ENCODE measurements around the gene APLF. TPM values are rescaled to one million over a fixed set of nuclear protein-coding genes. Genes with fewer than 3 reads are reported as not detected.

Gene APLF
- total RNA-seq, 1 experiment from 2014 or later: 2.4 TPM

DNA sequence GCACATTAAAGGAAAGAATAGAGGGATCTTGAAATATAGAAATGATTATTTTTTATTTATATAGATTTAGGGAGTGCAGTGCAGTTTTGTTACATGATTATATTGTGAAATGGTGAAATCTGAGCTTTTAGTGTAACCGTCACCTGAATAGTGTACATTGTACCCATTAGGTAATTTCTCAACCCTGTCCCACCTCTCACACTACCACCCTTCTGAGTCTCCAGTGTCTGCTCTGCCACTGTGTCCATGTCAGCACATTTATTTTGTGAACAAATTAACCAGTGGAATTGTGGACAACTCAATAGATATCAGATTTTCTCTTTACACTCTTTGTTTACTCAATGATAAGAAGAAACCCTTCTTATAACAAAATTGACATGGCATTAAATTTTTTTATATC, 24.2 kb downstream of the APLF start:
- ATAC-seq (no peak), DNase-seq (no peak)
- CTCF ChIA-PET: no interaction called here
- H3K4me3 ChIP-seq (ENCODE audit: low read length): no peak overlapping the region
- H3K79me2 ChIP-seq (ENCODE audit: low read length): no peaks in the 10 kb centered on the region
- H3K9ac ChIP-seq (ENCODE audit: low read length): no peak overlapping the region
- TF ChIP-seq, protein P1, sequence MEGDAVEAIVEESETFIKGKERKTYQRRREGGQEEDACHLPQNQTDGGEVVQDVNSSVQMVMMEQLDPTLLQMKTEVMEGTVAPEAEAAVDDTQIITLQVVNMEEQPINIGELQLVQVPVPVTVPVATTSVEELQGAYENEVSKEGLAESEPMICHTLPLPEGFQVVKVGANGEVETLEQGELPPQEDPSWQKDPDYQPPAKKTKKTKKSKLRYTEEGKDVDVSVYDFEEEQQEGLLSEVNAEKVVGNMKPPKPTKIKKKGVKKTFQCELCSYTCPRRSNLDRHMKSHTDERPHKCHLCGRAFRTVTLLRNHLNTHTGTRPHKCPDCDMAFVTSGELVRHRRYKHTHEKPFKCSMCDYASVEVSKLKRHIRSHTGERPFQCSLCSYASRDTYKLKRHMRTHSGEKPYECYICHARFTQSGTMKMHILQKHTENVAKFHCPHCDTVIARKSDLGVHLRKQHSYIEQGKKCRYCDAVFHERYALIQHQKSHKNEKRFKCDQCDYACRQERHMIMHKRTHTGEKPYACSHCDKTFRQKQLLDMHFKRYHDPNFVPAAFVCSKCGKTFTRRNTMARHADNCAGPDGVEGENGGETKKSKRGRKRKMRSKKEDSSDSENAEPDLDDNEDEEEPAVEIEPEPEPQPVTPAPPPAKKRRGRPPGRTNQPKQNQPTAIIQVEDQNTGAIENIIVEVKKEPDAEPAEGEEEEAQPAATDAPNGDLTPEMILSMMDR (conservative IDR thresholded peaks at IDR 0.05; ENCODE audit: low read depth, low read length): no peak
- TF ChIP-seq EZH2 (IDR thresholded peaks at IDR 0.05; ENCODE audit: low read length, unreplicated experiment): no peak
- TF ChIP-seq EZH2phosphoT487 (IDR thresholded peaks at IDR 0.05; ENCODE audit: borderline replicate concordance, low read length): no peak
- intact Hi-C loops (cut with micrococcal nuclease): no loop called here
- H3K36me3 ChIP-seq (ENCODE audit: low read depth, low read length): no peaks in the 10 kb centered on the region
- BruUV-seq (replicated peaks): no TSS peak
- H3K27ac ChIP-seq (ENCODE audit: low read length): no peak overlapping the region
- POLR2A ChIA-PET (ENCODE audit: unreplicated experiment): no interaction called here
- no peak overlapping the region for H3K4me2 ChIP-seq (ENCODE audit: low read length)
- no peaks in the 10 kb centered on the region for H3K27me3 ChIP-seq (ENCODE audit: low read length)
- H3K9me2 ChIP-seq (replicated peaks; ENCODE audit: low read length): no peaks in the 10 kb centered on the region
- H3K4me1 ChIP-seq (ENCODE audit: insufficient read depth, low read length): no peaks in the 10 kb centered on the region
- H2AFZ ChIP-seq (ENCODE audit: low read length): no peak overlapping the region
- no peaks in the 10 kb centered on the region for H4K20me1 ChIP-seq (ENCODE audit: low read length)
- no peaks in the 10 kb centered on the region for H3F3A ChIP-seq (ENCODE audit: low read length, unreplicated experiment)
- no peaks in the 10 kb centered on the region for H3K9me3 ChIP-seq (ENCODE audit: low read length)

DNA sequence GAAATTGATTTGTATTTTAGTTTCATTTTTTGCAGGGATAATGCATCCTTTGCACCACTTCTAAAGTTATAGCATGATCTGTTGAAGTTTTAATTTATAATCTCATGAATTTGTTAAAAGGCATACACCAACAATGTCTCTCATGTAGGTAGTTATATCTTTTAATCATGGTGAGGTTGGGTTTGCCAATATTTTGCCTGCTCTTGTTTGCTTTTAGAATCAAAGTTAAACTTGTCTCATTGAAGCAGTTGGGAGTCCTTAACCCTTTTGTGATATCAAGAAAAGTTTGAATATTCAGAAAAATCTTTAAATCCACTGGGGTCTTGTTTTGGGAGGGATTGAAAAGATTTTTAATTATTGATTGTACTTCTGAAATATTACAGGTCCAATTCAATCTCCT, 31.7 kb downstream of the APLF start:
- DNase-seq (no peak), ATAC-seq (no peak)
- H3K79me2 ChIP-seq (ENCODE audit: low read length): no peaks in the 10 kb centered on the region
- intact Hi-C loops (cut with micrococcal nuclease): no loop called here
- H3K4me3 ChIP-seq (ENCODE audit: low read length): no peak overlapping the region
- H4K20me1 ChIP-seq (ENCODE audit: low read length): no peaks in the 10 kb centered on the region
- H3K9me2 ChIP-seq (replicated peaks; ENCODE audit: low read length): no peaks in the 10 kb centered on the region
- POLR2A ChIA-PET (ENCODE audit: unreplicated experiment): no interaction called here
- no peaks in the 10 kb centered on the region for H3K36me3 ChIP-seq (ENCODE audit: low read depth, low read length)
- no peaks in the 10 kb centered on the region for H3K27me3 ChIP-seq (ENCODE audit: low read length)
- no peak overlapping the region for H2AFZ ChIP-seq (ENCODE audit: low read length)
- CTCF ChIA-PET: no interaction called here
- TF ChIP-seq, protein P1 (conservative IDR thresholded peaks at IDR 0.05; ENCODE audit: low read depth, low read length): no peak
- no peak for TF ChIP-seq EZH2phosphoT487 (IDR thresholded peaks at IDR 0.05; ENCODE audit: borderline replicate concordance, low read length)
- TF ChIP-seq EZH2 (IDR thresholded peaks at IDR 0.05; ENCODE audit: low read length, unreplicated experiment): no peak
- H3K9me3 ChIP-seq (ENCODE audit: low read length): no peaks in the 10 kb centered on the region
- H3K4me1 ChIP-seq (ENCODE audit: insufficient read depth, low read length): no peaks in the 10 kb centered on the region
- BruUV-seq (replicated peaks): no TSS peak
- no peaks in the 10 kb centered on the region for H3F3A ChIP-seq (ENCODE audit: low read length, unreplicated experiment)
- no peak overlapping the region for H3K9ac ChIP-seq (ENCODE audit: low read length)
- H3K4me2 ChIP-seq (ENCODE audit: low read length): no peak overlapping the region
- no peak overlapping the region for H3K27ac ChIP-seq (ENCODE audit: low read length)

DNA sequence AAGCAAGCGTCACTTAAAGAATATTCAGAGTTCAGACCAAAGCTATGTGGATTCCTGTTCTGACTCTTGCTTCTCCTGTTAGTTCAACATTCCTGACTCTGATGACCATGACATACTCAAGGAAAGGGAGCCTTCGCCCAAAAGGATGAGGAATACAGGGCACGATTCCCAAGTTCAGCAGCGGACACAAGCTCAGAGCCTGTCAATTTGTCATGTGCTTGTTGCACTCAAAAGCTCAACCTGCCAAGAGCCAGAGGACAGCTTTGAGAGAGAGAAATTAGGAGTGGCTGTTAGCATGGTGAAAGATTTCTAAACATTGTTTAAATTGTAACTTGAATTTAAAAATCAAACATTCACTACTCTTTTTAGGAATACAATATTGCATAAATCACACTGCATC, 33.3 kb downstream of the APLF start:
- intact Hi-C loops (cut with micrococcal nuclease): no loop called here
- Histone ChIP-seq H3K27me3 (ENCODE audit: low read length) (no peaks in the 10 kb centered on the region), H3K9ac (ENCODE audit: low read length) (no peak overlapping the region), H3K4me2 (ENCODE audit: low read length) (no peak overlapping the region), H2AFZ (ENCODE audit: low read length) (no peak overlapping the region), H3F3A (ENCODE audit: low read length, unreplicated experiment) (no peaks in the 10 kb centered on the region), H3K9me3 (ENCODE audit: low read length) (no peaks in the 10 kb centered on the region), H3K4me3 (ENCODE audit: low read length) (no peak overlapping the region), H3K27ac (ENCODE audit: low read length) (no peak overlapping the region), H4K20me1 (ENCODE audit: low read length) (no peaks in the 10 kb centered on the region), H3K4me1 (ENCODE audit: insufficient read depth, low read length) (no peaks in the 10 kb centered on the region), H3K9me2 (replicated peaks; ENCODE audit: low read length) (no peaks in the 10 kb centered on the region), H3K79me2 (ENCODE audit: low read length) (no peaks in the 10 kb centered on the region), H3K36me3 (ENCODE audit: low read depth, low read length) (no peaks in the 10 kb centered on the region)
- CTCF ChIA-PET: no interaction called here
- BruUV-seq (replicated peaks): no TSS peak
- POLR2A ChIA-PET (ENCODE audit: unreplicated experiment): no interaction called here
- no peak for ATAC-seq
- no peak for DNase-seq
- TF ChIP-seq EZH2 (IDR thresholded peaks at IDR 0.05; ENCODE audit: low read length, unreplicated experiment) (no peak), EZH2phosphoT487 (IDR thresholded peaks at IDR 0.05; ENCODE audit: borderline replicate concordance, low read length) (no peak)
- TF ChIP-seq, protein P1 (conservative IDR thresholded peaks at IDR 0.05; ENCODE audit: low read depth, low read length): no peak
